A549 (cell line): ENCODE data around the gene EVA1C. TPM values are rescaled to one million over a fixed set of nuclear protein-coding genes. Genes with fewer than 3 reads are reported as not detected.
"Not testable (repeated sequence)": the region's sequence is repeated elsewhere in the genome, so short reads cannot be mapped to it uniquely, and the experiment has no call there.

Source experiments
- ATAC-seq, 2 experiments: fragments of 200-7000 bp in 1 of 2; fragments of >200 bp in 1 of 2; cut with Nextera tagmentation in 1 of 2; cut with Tn5 transposase in 1 of 2; 3 replicates each; pipeline versions ENCODE4 v1.8.0 to v1.9.1; 2018 to 2020; ENCODE audit warnings: mild to moderate bottlenecking in 1 of 2, moderate library complexity in 1 of 2
- CTCF ChIA-PET: fragments of 300-600 bp; sonication (Branson Sonifier 250); formaldehyde crosslinking; extraction: SDS; loops from one replicate; lab custom pipeline; 2021; ENCODE audit warnings: antibody characterized with exemption, inconsistent platforms; lab: Yijun Ruan, JAX
- POLR2A ChIA-PET: fragments of 350-600 bp; formaldehyde crosslinking; extraction: SDS; loops from one replicate; lab custom pipeline; 2021; ENCODE audit warnings: antibody characterized with exemption, inconsistent platforms; lab: Yijun Ruan, JAX
- DNase-seq, 2 experiments: peaks; one replicate each; pipeline versions ENCODE4 v3.0.0 to v3.0.0-alpha.2; 2011 to 2016; ENCODE audit warnings: low read depth in 1 of 2, low spot score in 1 of 2
- FAIRE-seq: peaks from 2 replicates; lab custom pipeline; 2011; peaks lifted over from hg19 to GRCh38; lab: Jason Lieb, UNC
- H3K27ac ChIP-seq, 2 experiments: fragments of >200 bp; sonication (Bioruptor Twin); formaldehyde crosslinking; 3 replicates each; pipeline ENCODE4 v1.5.1; 2016 to 2017
- H3K4me1 ChIP-seq: fragments of >200 bp; sonication (Bioruptor Twin); formaldehyde crosslinking; 3 replicates; pipeline ENCODE4 v1.6.1; 2016
- H3K4me2 ChIP-seq: fragments of >200 bp; sonication (Bioruptor Twin); formaldehyde crosslinking; 3 replicates; pipeline ENCODE4 v1.6.1; 2016
- H3K4me3 ChIP-seq: fragments of >200 bp; sonication (Bioruptor Twin); formaldehyde crosslinking; 3 replicates; pipeline ENCODE4 v1.5.1; 2016
- H3K9me3 ChIP-seq: fragments of >200 bp; sonication (Bioruptor Twin); formaldehyde crosslinking; 3 replicates; pipeline ENCODE4 v1.6.1; 2016
- CHD4 ChIP-seq: fragments of 200-600 bp; sonication (generic); IDR thresholded peaks from 2 replicates; pipeline ENCODE4 v1.6.1; 2016; ENCODE audit warnings: antibody characterized with exemption, mild to moderate bottlenecking, borderline replicate concordance
- EP300 ChIP-seq, 2 experiments: fragments of >200 bp; sonication (Bioruptor Twin); formaldehyde crosslinking; IDR thresholded peaks; 2 replicates in 1 of 2; 3 replicates in 1 of 2; pipeline ENCODE4 v1.6.1; 2016 to 2017
- HOXB13 ChIP-seq: fragments of 250-450 bp; sonication (Bioruptor Pico); IDR thresholded peaks from 2 replicates; pipeline ENCODE4 v1.5.0; 2020; ENCODE audit warnings: low read depth, mild to moderate bottlenecking, moderate library complexity
- JUN ChIP-seq, 2 experiments: fragments of >200 bp; sonication (Bioruptor Twin); formaldehyde crosslinking; IDR thresholded peaks; 2 replicates in 1 of 2; 3 replicates in 1 of 2; pipeline ENCODE4 v1.6.1; 2016 to 2017
- MAFK ChIP-seq: fragments of 450-650 bp; IDR thresholded peaks from 2 replicates; pipeline ENCODE4 v1.6.1; 2014; ENCODE audit not compliant: partially characterized antibody
- NFE2L2 ChIP-seq: fragments of 150-350 bp; conservative IDR thresholded peaks from 2 replicates; pipeline ENCODE4 v1.6.1; 2014; ENCODE audit warnings: low read length
- NPAS2 ChIP-seq: fragments of 250-450 bp; sonication (Bioruptor Pico); IDR thresholded peaks from 2 replicates; pipeline ENCODE4 v1.8.0; 2022; ENCODE audit warnings: mild to moderate bottlenecking, moderate library complexity, borderline replicate concordance
- PBX3 ChIP-seq: IDR thresholded peaks from 2 replicates; pipeline ENCODE4 v1.6.1; 2012
- SMC3 ChIP-seq: fragments of >200 bp; sonication (Bioruptor Twin); formaldehyde crosslinking; IDR thresholded peaks from 3 replicates; pipeline ENCODE4 v1.6.1; 2018; ENCODE audit warnings: inconsistent platforms
- TP53 ChIP-seq: fragments of 250-450 bp; sonication (Bioruptor Pico); IDR thresholded peaks from 2 replicates; pipeline ENCODE4 v1.5.0; 2021; ENCODE audit warnings: mild to moderate bottlenecking, moderate library complexity
- ZSCAN20 ChIP-seq: fragments of 250-450 bp; sonication (Bioruptor Pico); IDR thresholded peaks from 2 replicates; pipeline ENCODE4 v1.8.0; 2022; ENCODE audit warnings: mild to moderate bottlenecking, moderate library complexity
- WGBS: methylation state at CpG from one replicate; pipeline ENCODE4 v1.1.6; 2017; ENCODE audit errors: missing lambda C conversion rate; 5-methylcytosine and 5-hydroxymethylcytosine counted together
- polyA plus RNA-seq, 4 experiments: library from polyadenylated mRNA; depleted of rRNA in 3 of 4; stranded (reverse); fragments of >200 nt; fragmentation: RNase III in 1 of 4; extraction: RNeasy Plus Mini Kit Qiagen cat#74134 plus additional on column Dnase treatment in 1 of 4; gene quantifications; 2 replicates in 3 of 4; 3 replicates in 1 of 4; pipeline ENCODE4 v1.2.3, GENCODE V29; 2011 to 2017
- TF ChIP-seq, protein P1 (sequence below): fragments of >200 bp; sonication (Bioruptor Twin); formaldehyde crosslinking; IDR thresholded peaks from 3 replicates; pipeline ENCODE4 v1.6.1; 2016

The EVA1C gene
- polyA plus RNA-seq, 2 of the 4 experiments (the other 2 are of a cell fraction), result 41.1 to 48.0 TPM

GRCh38 chr21:32367158-32367557 lies 45.3 kb upstream of the EVA1C start:
- ATAC-seq, result no peak
- Histone ChIP-seq H3K4me2 (no peak overlapping the region), H3K27ac (no peak overlapping the region), H3K9me3 (no peaks in the 10 kb centered on the region), H3K4me1 (peaks cover 16% of the 10 kb centered on the region; the same call in 2 of the 3 replicates), H3K4me3 (no peak overlapping the region)
- no peak for DNase-seq
- FAIRE-seq, result no peak
- ChIA-PET CTCF (interaction anchor here (0.7 to 1.5 kb wide), 2 partner anchors 47 to 494 kb away, joined by 3 to 4 read pairs; no protein-coding TSS in a partner anchor), POLR2A (no interaction called here)
- no peak for TF ChIP-seq JUN (IDR thresholded peaks at IDR 0.05)
- WGBS, result 87% methylated on average over 1 of the region's 1 CpG

DNA sequence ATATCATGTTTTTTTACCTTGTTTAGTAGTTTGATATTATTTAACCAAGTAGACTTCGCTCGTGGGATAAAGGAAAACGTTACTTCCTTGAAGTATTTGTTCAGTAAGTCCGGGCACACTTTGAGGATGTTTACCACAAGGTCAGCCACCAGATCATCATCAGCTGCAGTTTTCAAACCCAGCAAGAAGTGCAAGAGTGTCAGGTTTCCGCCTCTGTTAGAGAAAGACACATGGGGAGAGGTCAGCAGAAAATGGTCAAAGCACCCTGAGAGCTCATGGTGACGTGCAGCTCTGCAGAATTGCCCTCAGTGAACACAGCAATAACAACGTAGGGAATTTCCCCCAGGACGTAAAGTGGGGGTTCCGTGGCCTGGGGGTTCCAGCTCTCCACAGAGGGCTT lies 44.1 kb upstream of the EVA1C start:
- Histone ChIP-seq H3K27ac (no peak overlapping the region), H3K9me3 (no peaks in the 10 kb centered on the region), H3K4me2 (no peak overlapping the region), H3K4me1 (peaks cover 28% of the 10 kb centered on the region), H3K4me3 (no peak overlapping the region)
- TF ChIP-seq NFE2L2 (no peak), TP53 (CRISPR knock-in tag) (no peak), NPAS2 (CRISPR knock-in tag) (no peak), CHD4 (no peak), PBX3 (no peak)
- ChIA-PET CTCF (interaction anchor here (1.5 to 1.6 kb wide), 2 partner anchors 46 to 201 kb away, joined by 3 to 4 read pairs; no protein-coding TSS in a partner anchor), POLR2A (no interaction called here)
- no peak for FAIRE-seq
- DNase-seq, result no peak
- 84% methylated on average over 9 of the region's 9 CpGs for WGBS
- no peak for ATAC-seq

DNA sequence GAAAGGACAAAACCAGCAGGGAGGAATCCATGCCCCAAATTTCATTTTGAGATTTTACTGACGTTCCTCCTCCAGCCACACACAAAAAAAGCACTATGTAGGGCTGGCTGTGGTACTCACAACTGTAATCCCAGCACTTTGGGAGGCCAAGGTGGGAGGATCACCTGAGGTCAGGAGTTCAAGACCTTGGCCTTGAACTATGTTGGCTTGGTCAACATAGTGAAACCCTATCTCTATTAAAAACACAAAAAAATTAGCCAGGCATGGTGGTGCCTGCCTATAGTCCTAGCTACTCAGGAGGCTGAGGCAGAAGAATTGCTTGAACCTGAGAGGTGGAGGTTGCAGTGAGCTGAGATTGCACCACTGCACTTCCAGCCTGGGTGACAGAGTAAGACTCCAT lies 43.5 kb upstream of the EVA1C start:
- CTCF ChIA-PET, result interaction anchor here (0.9 to 1.6 kb wide), 3 partner anchors 9 to 232 kb away, joined by 3 read pairs; no protein-coding TSS in a partner anchor
- FAIRE-seq, result not testable (repeated sequence)

GRCh38 chr21:32370998-32371766 lies 41.3 kb upstream of the EVA1C start:
- TF ChIP-seq ZSCAN20 (CRISPR knock-in tag) (no peak), PBX3 (no peak), MAFK (no peak)
- peaks cover 30% of the 10 kb centered on the region for H3K4me1 ChIP-seq
- ATAC-seq, result no peak
- WGBS, result 87% methylated on average over 6 of the region's 6 CpGs
- H3K4me3 ChIP-seq, result no peak overlapping the region
- H3K4me2 ChIP-seq, result no peak overlapping the region
- no peak for DNase-seq
- peak overlapping the region; percentile 53 to 57 for H3K27ac ChIP-seq
- POLR2A ChIA-PET, result no interaction called here
- no peak for FAIRE-seq
- CTCF ChIA-PET, result interaction anchor here (0.9 to 1.8 kb wide), 5 partner anchors 9 to 230 kb away, joined by 3 to 4 read pairs (median 3); no protein-coding TSS in a partner anchor
- H3K9me3 ChIP-seq, result no peaks in the 10 kb centered on the region

More for the DNA sequence above, 43.5 kb upstream of the EVA1C start:
- 83% methylated on average over 1 of the region's 1 CpG for WGBS
- ATAC-seq, DNase-seq, POLR2A ChIA-PET, H3K4me2 ChIP-seq, H3K27ac ChIP-seq, H3K4me3 ChIP-seq, H3K9me3 ChIP-seq: not testable (repeated sequence)
- H3K4me1 ChIP-seq, result peaks cover 30% of the 10 kb centered on the region

GRCh38 chr21:32371913-32372314 lies 40.6 kb upstream of the EVA1C start:
- TF ChIP-seq, protein P1, sequence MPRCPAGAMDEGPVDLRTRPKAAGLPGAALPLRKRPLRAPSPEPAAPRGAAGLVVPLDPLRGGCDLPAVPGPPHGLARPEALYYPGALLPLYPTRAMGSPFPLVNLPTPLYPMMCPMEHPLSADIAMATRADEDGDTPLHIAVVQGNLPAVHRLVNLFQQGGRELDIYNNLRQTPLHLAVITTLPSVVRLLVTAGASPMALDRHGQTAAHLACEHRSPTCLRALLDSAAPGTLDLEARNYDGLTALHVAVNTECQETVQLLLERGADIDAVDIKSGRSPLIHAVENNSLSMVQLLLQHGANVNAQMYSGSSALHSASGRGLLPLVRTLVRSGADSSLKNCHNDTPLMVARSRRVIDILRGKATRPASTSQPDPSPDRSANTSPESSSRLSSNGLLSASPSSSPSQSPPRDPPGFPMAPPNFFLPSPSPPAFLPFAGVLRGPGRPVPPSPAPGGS, result no peak
- TF ChIP-seq SMC3 (no peak), HOXB13 (no peak), EP300 (IDR thresholded peaks at IDR 0.05) (peak; percentile 24 to 52; a peak in 2 of 5 replicates)
- CTCF ChIA-PET, result interaction anchor here (0.6 to 1.8 kb wide), 4 partner anchors 10 to 1719 kb away, joined by 3 to 4 read pairs (median 4); no protein-coding TSS in a partner anchor
- WGBS, result 62% methylated on average over 6 of the region's 6 CpGs
- ATAC-seq (peak; percentile 51 to 70; a peak in 5 of 6 replicates), FAIRE-seq (no peak), DNase-seq (peak in 1 of 2 experiments; percentile 56)
- H3K9me3 ChIP-seq, result no peaks in the 10 kb centered on the region
- peaks cover 34% of the 10 kb centered on the region for H3K4me1 ChIP-seq
- H3K27ac ChIP-seq, result peak overlapping the region; percentile 58 to 62; a peak in 5 of 6 replicates
- peak overlapping the region; percentile 32; the same call in 1 of the 3 replicates for H3K4me2 ChIP-seq
- POLR2A ChIA-PET, result no interaction called here
- H3K4me3 ChIP-seq, result no peak overlapping the region
